Liver (tissue), 9 donors: ENCODE results near the gene PITPNM3. TPM values are rescaled to one million over a fixed set of nuclear protein-coding genes. Genes with fewer than 3 reads are reported as not detected.

Experiments
- DNase-seq: peaks from one replicate; pipeline ENCODE4 v3.0.0-alpha.2; 2017; ENCODE audit warnings: low spot score
- H3K27ac ChIP-seq, 2 donors: one replicate each; pipeline ENCODE4 v1.7.0; 2013; ENCODE audit warnings: inconsistent platforms in 2 of 2, low read length in 2 of 2, control low read depth in 1 of 2, low read depth in 1 of 2, mild to moderate bottlenecking in 1 of 2
- H3K27me3 ChIP-seq, 4 donors: one replicate each; pipeline versions ENCODE4 v1.6.1 to v1.7.0; 2013; ENCODE audit warnings: low read length in 3 of 4, inconsistent platforms in 1 of 4, mild to moderate bottlenecking in 1 of 4, moderate library complexity in 1 of 4; ENCODE audit not compliant: control insufficient read depth in 4 of 4, insufficient read depth in 4 of 4
- H3K36me3 ChIP-seq, 4 donors: one replicate each; pipeline versions ENCODE4 v1.6.1 to v1.7.0; 2013; ENCODE audit warnings: low read length in 3 of 4, mild to moderate bottlenecking in 3 of 4, low read depth in 1 of 4, moderate library complexity in 1 of 4; ENCODE audit not compliant: control insufficient read depth in 4 of 4, insufficient read depth in 3 of 4
- H3K4me1 ChIP-seq, 4 donors: one replicate each; pipeline versions ENCODE4 v1.6.1 to v1.7.0; 2013; ENCODE audit warnings: low read length in 3 of 4, mild to moderate bottlenecking in 3 of 4, moderate library complexity in 1 of 4; ENCODE audit not compliant: control insufficient read depth in 4 of 4, insufficient read depth in 4 of 4
- H3K4me3 ChIP-seq, 3 donors: one replicate each; pipeline versions ENCODE4 v1.6.1 to v1.7.0; 2013; ENCODE audit warnings: low read length in 3 of 3, control low read depth in 1 of 3, low read depth in 1 of 3, mild to moderate bottlenecking in 1 of 3
- H3K9ac ChIP-seq, 2 donors: one replicate each; pipeline ENCODE4 v1.7.0; 2013; ENCODE audit warnings: low read length in 2 of 2, mild to moderate bottlenecking in 2 of 2, moderate library complexity in 2 of 2, control low read depth in 1 of 2, low read depth in 1 of 2
- H3K9me3 ChIP-seq, 4 donors: one replicate each; pipeline versions ENCODE4 v1.6.1 to v1.7.0; 2013; ENCODE audit warnings: low read length in 3 of 4; ENCODE audit not compliant: control insufficient read depth in 4 of 4
- EGR1 ChIP-seq, 2 donors: IDR thresholded peaks; 2 replicates each; pipeline ENCODE4 v1.6.1; 2016 to 2018; ENCODE audit warnings: antibody characterized with exemption in 2 of 2, low read depth in 2 of 2
- FOXA1 ChIP-seq: IDR thresholded peaks from 2 replicates; pipeline ENCODE4 v1.6.1; 2016; ENCODE audit warnings: antibody characterized with exemption
- FOXA2 ChIP-seq: IDR thresholded peaks from 2 replicates; pipeline ENCODE4 v1.6.1; 2016; ENCODE audit warnings: antibody characterized with exemption
- GABPA ChIP-seq, 2 donors: IDR thresholded peaks in 1 of 2; conservative IDR thresholded peaks in 1 of 2; 2 replicates each; pipeline ENCODE4 v1.6.1; 2016; ENCODE audit warnings: antibody characterized with exemption in 2 of 2, mild to moderate bottlenecking in 1 of 2, moderate library complexity in 1 of 2
- HNF4A ChIP-seq, 2 donors: conservative IDR thresholded peaks; 2 replicates each; pipeline ENCODE4 v1.6.1; 2016; ENCODE audit warnings: antibody characterized with exemption in 2 of 2, mild to moderate bottlenecking in 2 of 2
- HNF4G ChIP-seq: IDR thresholded peaks from 2 replicates; pipeline ENCODE4 v1.6.1; 2016; ENCODE audit warnings: antibody characterized with exemption
- JUND ChIP-seq, 2 donors: IDR thresholded peaks; 2 replicates each; pipeline ENCODE4 v1.6.1; 2016; ENCODE audit warnings: antibody characterized with exemption in 2 of 2
- MAX ChIP-seq: IDR thresholded peaks from 2 replicates; pipeline ENCODE4 v1.6.1; 2016; ENCODE audit warnings: antibody characterized with exemption
- NR2F2 ChIP-seq: IDR thresholded peaks from 2 replicates; pipeline ENCODE4 v1.6.1; 2016; ENCODE audit warnings: antibody characterized with exemption
- RAD21 ChIP-seq, 2 donors: IDR thresholded peaks; 2 replicates each; pipeline ENCODE4 v1.6.1; 2016; ENCODE audit warnings: antibody characterized with exemption in 2 of 2, mild to moderate bottlenecking in 2 of 2
- RXRA ChIP-seq, 2 donors: IDR thresholded peaks; 2 replicates each; pipeline ENCODE4 v1.6.1; 2017 to 2018; ENCODE audit warnings: antibody characterized with exemption in 2 of 2, mild to moderate bottlenecking in 1 of 2
- SP1 ChIP-seq: IDR thresholded peaks from 2 replicates; pipeline ENCODE4 v1.6.1; 2018; ENCODE audit warnings: antibody characterized with exemption, mild to moderate bottlenecking
- TAF1 ChIP-seq: conservative IDR thresholded peaks from 2 replicates; pipeline ENCODE4 v1.6.1; 2016; ENCODE audit warnings: antibody characterized with exemption, mild to moderate bottlenecking
- YY1 ChIP-seq: IDR thresholded peaks from 2 replicates; pipeline ENCODE4 v1.6.1; 2016; ENCODE audit warnings: antibody characterized with exemption, mild to moderate bottlenecking
- ZBTB33 ChIP-seq: IDR thresholded peaks from 2 replicates; pipeline ENCODE4 v1.6.1; 2016; ENCODE audit warnings: antibody characterized with exemption
- WGBS: extraction: QIAGEN DNeasy Blood & Tissue Kit; methylation state at CpG from one replicate; pipeline ENCODE4 v1.1.7; 2013; 5-methylcytosine and 5-hydroxymethylcytosine counted together
- polyA plus RNA-seq, 2 donors: library from polyadenylated mRNA; stranded (reverse) in 1 of 2; unstranded in 1 of 2; fragments of 200-250 nt in 1 of 2; fragments of >200 nt in 1 of 2; fragmentation: Nextera tagmentation in 1 of 2; extraction: Ambion mirVana in 1 of 2; gene quantifications; one replicate each; pipeline versions ENCODE4 v1.2.1 to v1.2.3, GENCODE V29; 2013 to 2015
- total RNA-seq, 2 donors: library from RNA; depleted of rRNA; stranded (reverse); fragments of >200 nt; gene quantifications; one replicate each; pipeline ENCODE4 v1.2.3, GENCODE V29; 2014
- TF ChIP-seq, protein P1 (sequence below): IDR thresholded peaks from 2 replicates; pipeline ENCODE4 v1.6.1; 2016; ENCODE audit warnings: antibody characterized with exemption
- TF ChIP-seq, protein P2 (sequence below): IDR thresholded peaks from 2 replicates; pipeline ENCODE4 v1.6.1; 2016; ENCODE audit warnings: antibody characterized with exemption, mild to moderate bottlenecking
- TF ChIP-seq, protein P3 (sequence below): fragments of 150-350 bp; IDR thresholded peaks from 2 replicates; pipeline ENCODE4 v1.5.1; 2017; ENCODE audit warnings: improper control_type of control experiment, low read depth, low read length; ENCODE audit not compliant: missing input control
- donor health status: healthy.
- donor health status: healthy.
- donor health status: healthy.
- donor health status: healthy.
- donor health status: healthy.

The PITPNM3 gene
- total and polyA plus RNA-seq, 4 donors, result 1.5 to 5.0 (median 1.8) TPM

GRCh38 chr17:6456321-6456720, 100.0 kb downstream of the PITPNM3 start:
- DNase-seq, result no peak
- H3K27ac ChIP-seq, result no peak overlapping the region
- WGBS, result 89% methylated on average over 9 of the region's 9 CpGs
- H3K4me3 ChIP-seq, result no peak overlapping the region
- no peaks in the 10 kb centered on the region for H3K9me3 ChIP-seq
- TF ChIP-seq SP1 (no peak), FOXA2 (no peak), FOXA1 (no peak), MAX (no peak), TAF1 (no peak)
- TF ChIP-seq, protein P1, sequence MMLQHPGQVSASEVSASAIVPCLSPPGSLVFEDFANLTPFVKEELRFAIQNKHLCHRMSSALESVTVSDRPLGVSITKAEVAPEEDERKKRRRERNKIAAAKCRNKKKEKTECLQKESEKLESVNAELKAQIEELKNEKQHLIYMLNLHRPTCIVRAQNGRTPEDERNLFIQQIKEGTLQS, result no peak
- H3K27me3 ChIP-seq, result peaks cover 0 to 2% (median 0%) of the 10 kb centered on the region in 4 donors
- H3K4me1 ChIP-seq, result peaks cover 0 to 5% (median 1%) of the 10 kb centered on the region in 4 donors
- H3K9ac ChIP-seq, result no peak overlapping the region
- H3K36me3 ChIP-seq, result no peaks in the 10 kb centered on the region

DNA sequence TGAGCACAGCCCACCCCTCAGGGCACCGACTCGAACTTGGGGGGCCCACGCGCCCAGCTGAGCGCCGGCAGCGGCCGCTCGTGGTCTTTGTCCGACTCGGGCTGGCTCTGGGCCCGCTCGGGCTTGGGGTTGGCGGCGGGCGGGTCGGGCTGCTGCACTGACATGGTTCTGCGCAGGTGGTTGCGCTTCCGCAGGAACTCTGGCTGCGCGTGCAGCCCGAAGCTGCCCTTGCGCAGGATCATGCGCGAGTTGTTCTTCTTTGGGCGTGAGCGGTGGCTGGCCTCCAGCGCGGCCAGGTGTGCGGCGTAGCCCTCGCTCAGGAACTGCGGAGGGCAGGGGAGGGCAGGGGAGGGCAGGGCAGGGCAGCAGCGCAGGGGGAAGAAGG, 101.0 kb downstream of the PITPNM3 start:
- no peak for DNase-seq
- WGBS, result 9% methylated on average over 35 of the region's 35 CpGs
- peaks cover 0 to 5% (median 1%) of the 10 kb centered on the region in 4 donors for H3K4me1 ChIP-seq
- H3K36me3 ChIP-seq, result no peaks in the 10 kb centered on the region
- H3K27ac ChIP-seq, result no peak overlapping the region
- H3K9ac ChIP-seq, result no peak overlapping the region
- peaks cover 0 to 2% (median 0%) of the 10 kb centered on the region in 4 donors for H3K27me3 ChIP-seq
- H3K9me3 ChIP-seq, result no peaks in the 10 kb centered on the region
- H3K4me3 ChIP-seq, result no peak overlapping the region
- TF ChIP-seq, protein P1, result no peak
- TF ChIP-seq FOXA2, result no peak
- TF ChIP-seq RXRA (IDR thresholded peaks at IDR 0.05), result no peak
- TF ChIP-seq, protein P2, sequence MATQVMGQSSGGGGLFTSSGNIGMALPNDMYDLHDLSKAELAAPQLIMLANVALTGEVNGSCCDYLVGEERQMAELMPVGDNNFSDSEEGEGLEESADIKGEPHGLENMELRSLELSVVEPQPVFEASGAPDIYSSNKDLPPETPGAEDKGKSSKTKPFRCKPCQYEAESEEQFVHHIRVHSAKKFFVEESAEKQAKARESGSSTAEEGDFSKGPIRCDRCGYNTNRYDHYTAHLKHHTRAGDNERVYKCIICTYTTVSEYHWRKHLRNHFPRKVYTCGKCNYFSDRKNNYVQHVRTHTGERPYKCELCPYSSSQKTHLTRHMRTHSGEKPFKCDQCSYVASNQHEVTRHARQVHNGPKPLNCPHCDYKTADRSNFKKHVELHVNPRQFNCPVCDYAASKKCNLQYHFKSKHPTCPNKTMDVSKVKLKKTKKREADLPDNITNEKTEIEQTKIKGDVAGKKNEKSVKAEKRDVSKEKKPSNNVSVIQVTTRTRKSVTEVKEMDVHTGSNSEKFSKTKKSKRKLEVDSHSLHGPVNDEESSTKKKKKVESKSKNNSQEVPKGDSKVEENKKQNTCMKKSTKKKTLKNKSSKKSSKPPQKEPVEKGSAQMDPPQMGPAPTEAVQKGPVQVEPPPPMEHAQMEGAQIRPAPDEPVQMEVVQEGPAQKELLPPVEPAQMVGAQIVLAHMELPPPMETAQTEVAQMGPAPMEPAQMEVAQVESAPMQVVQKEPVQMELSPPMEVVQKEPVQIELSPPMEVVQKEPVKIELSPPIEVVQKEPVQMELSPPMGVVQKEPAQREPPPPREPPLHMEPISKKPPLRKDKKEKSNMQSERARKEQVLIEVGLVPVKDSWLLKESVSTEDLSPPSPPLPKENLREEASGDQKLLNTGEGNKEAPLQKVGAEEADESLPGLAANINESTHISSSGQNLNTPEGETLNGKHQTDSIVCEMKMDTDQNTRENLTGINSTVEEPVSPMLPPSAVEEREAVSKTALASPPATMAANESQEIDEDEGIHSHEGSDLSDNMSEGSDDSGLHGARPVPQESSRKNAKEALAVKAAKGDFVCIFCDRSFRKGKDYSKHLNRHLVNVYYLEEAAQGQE, result no peak
- TF ChIP-seq GABPA (IDR thresholded peaks at IDR 0.05 in 1 of 2, conservative IDR thresholded peaks at IDR 0.05 in 1 of 2), result no peak
- no peak for TF ChIP-seq HNF4A (conservative IDR thresholded peaks at IDR 0.05)
- no peak for TF ChIP-seq TAF1
- TF ChIP-seq JUND (IDR thresholded peaks at IDR 0.05), result no peak
- TF ChIP-seq MAX, result no peak
- TF ChIP-seq ZBTB33, result no peak
- TF ChIP-seq, protein P3, sequence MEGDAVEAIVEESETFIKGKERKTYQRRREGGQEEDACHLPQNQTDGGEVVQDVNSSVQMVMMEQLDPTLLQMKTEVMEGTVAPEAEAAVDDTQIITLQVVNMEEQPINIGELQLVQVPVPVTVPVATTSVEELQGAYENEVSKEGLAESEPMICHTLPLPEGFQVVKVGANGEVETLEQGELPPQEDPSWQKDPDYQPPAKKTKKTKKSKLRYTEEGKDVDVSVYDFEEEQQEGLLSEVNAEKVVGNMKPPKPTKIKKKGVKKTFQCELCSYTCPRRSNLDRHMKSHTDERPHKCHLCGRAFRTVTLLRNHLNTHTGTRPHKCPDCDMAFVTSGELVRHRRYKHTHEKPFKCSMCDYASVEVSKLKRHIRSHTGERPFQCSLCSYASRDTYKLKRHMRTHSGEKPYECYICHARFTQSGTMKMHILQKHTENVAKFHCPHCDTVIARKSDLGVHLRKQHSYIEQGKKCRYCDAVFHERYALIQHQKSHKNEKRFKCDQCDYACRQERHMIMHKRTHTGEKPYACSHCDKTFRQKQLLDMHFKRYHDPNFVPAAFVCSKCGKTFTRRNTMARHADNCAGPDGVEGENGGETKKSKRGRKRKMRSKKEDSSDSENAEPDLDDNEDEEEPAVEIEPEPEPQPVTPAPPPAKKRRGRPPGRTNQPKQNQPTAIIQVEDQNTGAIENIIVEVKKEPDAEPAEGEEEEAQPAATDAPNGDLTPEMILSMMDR, result no peak
- no peak for TF ChIP-seq HNF4G
- TF ChIP-seq YY1, result no peak
- no peak for TF ChIP-seq NR2F2
- no peak for TF ChIP-seq FOXA1
- no peak for TF ChIP-seq SP1
- TF ChIP-seq RAD21 (IDR thresholded peaks at IDR 0.05), result no peak
- no peak for TF ChIP-seq EGR1 (IDR thresholded peaks at IDR 0.05; ENCODE audit: low read depth in 2 of 2)
